ENCODE measurements around the gene HDAC4. TPM values are rescaled to one million over a fixed set of nuclear protein-coding genes. Genes with fewer than 3 reads are reported as not detected.

The HDAC4 gene
- total and polyA plus RNA-seq, 2 donors from 2014 or later, result 2.2 to 56.8 TPM

DNA sequence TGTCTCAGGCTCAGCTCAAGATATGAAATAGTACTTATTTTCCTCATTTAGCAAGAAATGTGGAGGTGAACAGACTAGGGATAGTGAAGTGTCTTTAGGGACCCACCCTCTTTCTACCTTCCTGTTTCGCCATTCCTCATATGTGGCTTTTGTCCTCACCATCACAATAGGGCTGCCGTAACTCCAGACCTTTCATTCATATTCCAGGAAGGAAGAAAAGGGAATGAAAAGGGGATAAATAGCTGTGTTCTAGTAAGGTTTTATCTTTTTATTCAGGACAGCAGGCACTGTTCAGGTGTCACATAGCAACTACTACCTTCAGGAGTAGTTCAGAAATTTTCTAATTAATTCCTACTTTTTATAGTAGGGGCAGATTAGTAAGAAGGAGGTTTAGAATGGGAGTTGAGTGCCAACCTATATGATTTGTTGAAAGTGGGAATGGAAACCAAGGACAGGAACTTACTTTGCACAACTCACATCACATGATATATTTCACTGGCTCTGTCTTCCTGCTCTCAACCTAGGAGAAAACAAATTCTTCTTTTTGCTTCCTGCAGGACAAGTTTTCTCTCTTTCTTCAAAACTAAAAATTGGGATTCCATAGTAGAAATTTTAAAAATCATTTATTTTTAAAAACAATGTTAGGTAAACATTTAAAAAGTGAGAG, 36.0 kb upstream of the HDAC4 start:
- Histone ChIP-seq H3K36me3 (ENCODE audit: control insufficient read depth in 2 of 3, insufficient read depth in 3 of 3, low read length in 3 of 3) (no peaks in the 10 kb centered on the region), H3K9ac (ENCODE audit: low read length in 3 of 3) (no peak overlapping the region), H3K27ac (ENCODE audit: low read depth in 2 of 2, low read length in 2 of 2) (no peak overlapping the region), H3K4me1 (ENCODE audit: control insufficient read depth in 2 of 3, insufficient read depth in 2 of 3, low read depth in 1 of 3, low read length in 3 of 3) (no peaks in the 10 kb centered on the region), H3K4me3 (ENCODE audit: low read length in 3 of 3) (no peak overlapping the region), H3K9me3 (ENCODE audit: control insufficient read depth in 2 of 3, insufficient read depth in 1 of 3, low read length in 3 of 3) (peaks cover 0 to 4% (median 0%) of the 10 kb centered on the region in 3 donors), H3K27me3 (ENCODE audit: control insufficient read depth, insufficient read depth, low read length) (no peaks in the 10 kb centered on the region)
- TF ChIP-seq, protein P1, sequence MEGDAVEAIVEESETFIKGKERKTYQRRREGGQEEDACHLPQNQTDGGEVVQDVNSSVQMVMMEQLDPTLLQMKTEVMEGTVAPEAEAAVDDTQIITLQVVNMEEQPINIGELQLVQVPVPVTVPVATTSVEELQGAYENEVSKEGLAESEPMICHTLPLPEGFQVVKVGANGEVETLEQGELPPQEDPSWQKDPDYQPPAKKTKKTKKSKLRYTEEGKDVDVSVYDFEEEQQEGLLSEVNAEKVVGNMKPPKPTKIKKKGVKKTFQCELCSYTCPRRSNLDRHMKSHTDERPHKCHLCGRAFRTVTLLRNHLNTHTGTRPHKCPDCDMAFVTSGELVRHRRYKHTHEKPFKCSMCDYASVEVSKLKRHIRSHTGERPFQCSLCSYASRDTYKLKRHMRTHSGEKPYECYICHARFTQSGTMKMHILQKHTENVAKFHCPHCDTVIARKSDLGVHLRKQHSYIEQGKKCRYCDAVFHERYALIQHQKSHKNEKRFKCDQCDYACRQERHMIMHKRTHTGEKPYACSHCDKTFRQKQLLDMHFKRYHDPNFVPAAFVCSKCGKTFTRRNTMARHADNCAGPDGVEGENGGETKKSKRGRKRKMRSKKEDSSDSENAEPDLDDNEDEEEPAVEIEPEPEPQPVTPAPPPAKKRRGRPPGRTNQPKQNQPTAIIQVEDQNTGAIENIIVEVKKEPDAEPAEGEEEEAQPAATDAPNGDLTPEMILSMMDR (IDR thresholded peaks at IDR 0.05; ENCODE audit: borderline replicate concordance, extremely low read depth, insufficient read depth), result no peak
- DNase-seq, result no peak
- FAIRE-seq, result no peak
- intact Hi-C loops (cut with DNase I), result no loop called here

DNA sequence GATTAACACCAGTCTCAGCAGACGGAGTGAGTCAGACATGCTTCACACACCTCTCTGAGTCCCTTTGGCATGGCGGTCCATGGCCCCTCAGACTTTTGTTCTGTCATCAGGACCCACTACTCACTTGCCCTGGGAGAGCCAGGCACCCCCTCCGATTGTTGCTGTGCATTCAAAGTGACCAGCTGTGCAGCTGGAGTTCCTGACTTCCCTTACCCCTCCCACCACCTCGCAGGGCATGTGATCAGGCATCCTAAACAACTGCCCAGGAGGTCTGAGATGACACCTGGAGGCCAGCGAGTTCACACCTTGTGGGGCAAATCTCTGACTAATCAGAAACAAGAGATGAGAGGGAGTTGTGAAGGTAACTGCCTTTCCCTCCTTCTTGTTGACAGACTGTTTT, 35.3 kb upstream of the HDAC4 start:
- FAIRE-seq (no peak), DNase-seq (peak in 1 of 5 donors; percentile 47)
- H3K4me3 ChIP-seq (ENCODE audit: low read length in 3 of 3), result no peak overlapping the region
- no peak overlapping the region for H3K9ac ChIP-seq (ENCODE audit: low read length in 3 of 3)
- intact Hi-C loops (cut with DNase I), result no loop called here
- H3K4me1 ChIP-seq (ENCODE audit: control insufficient read depth in 2 of 3, insufficient read depth in 2 of 3, low read depth in 1 of 3, low read length in 3 of 3), result no peaks in the 10 kb centered on the region
- H3K27me3 ChIP-seq (ENCODE audit: control insufficient read depth, insufficient read depth, low read length), result no peaks in the 10 kb centered on the region
- H3K27ac ChIP-seq (ENCODE audit: low read depth in 2 of 2, low read length in 2 of 2), result no peak overlapping the region
- H3K9me3 ChIP-seq (ENCODE audit: control insufficient read depth in 2 of 3, insufficient read depth in 1 of 3, low read length in 3 of 3), result peaks cover 0 to 4% (median 0%) of the 10 kb centered on the region in 3 donors
- no peaks in the 10 kb centered on the region for H3K36me3 ChIP-seq (ENCODE audit: control insufficient read depth in 2 of 3, insufficient read depth in 3 of 3, low read length in 3 of 3)
- TF ChIP-seq, protein P1 (IDR thresholded peaks at IDR 0.05; ENCODE audit: borderline replicate concordance, extremely low read depth, insufficient read depth), result no peak

DNA sequence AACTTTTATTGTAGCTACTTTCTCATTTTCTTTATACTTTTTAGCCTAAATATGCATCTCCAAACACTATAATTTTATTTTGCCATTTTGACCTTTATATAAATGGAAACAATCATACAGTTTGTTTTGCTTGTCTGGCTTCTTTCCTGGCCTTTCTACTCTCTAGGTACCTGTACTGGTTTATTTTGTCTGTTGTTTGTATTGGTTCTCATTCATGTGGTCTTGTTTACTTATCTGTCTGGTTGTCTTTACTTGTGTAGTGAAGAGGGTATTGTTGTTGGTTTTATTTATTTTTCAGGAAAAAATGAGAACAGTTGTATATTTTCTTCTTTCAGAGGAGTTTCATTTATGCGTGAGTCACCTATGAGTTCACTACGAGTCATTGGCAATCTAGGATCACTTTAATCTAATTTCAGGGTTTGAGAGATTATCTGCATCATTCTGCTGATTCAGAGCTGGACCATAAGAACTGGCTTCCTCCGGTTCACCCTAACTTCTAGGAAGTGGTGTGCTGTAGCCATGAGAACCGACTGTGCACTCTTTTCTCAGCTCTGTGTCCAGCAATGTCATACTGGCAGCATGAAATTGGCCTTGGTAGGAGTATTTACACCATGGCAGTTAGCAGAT, 33.1 kb upstream of the HDAC4 start:
- Histone ChIP-seq H3K27me3 (ENCODE audit: control insufficient read depth, insufficient read depth, low read length) (no peaks in the 10 kb centered on the region), H3K9me3 (ENCODE audit: control insufficient read depth in 2 of 3, insufficient read depth in 1 of 3, low read length in 3 of 3) (peaks cover 0 to 4% (median 0%) of the 10 kb centered on the region in 3 donors), H3K4me1 (ENCODE audit: control insufficient read depth in 2 of 3, insufficient read depth in 2 of 3, low read depth in 1 of 3, low read length in 3 of 3) (no peaks in the 10 kb centered on the region), H3K9ac (ENCODE audit: low read length in 3 of 3) (no peak overlapping the region), H3K4me3 (ENCODE audit: low read length in 3 of 3) (no peak overlapping the region), H3K36me3 (ENCODE audit: control insufficient read depth in 2 of 3, insufficient read depth in 3 of 3, low read length in 3 of 3) (no peaks in the 10 kb centered on the region), H3K27ac (ENCODE audit: low read depth in 2 of 2, low read length in 2 of 2) (no peak overlapping the region)
- TF ChIP-seq, protein P1 (IDR thresholded peaks at IDR 0.05; ENCODE audit: borderline replicate concordance, extremely low read depth, insufficient read depth), result no peak
- intact Hi-C loops (cut with DNase I), result no loop called here
- no peak for DNase-seq
- no peak for FAIRE-seq
